AML-193 (cell line): ENCODE data around the gene TULP4.
"Not testable (repeated sequence)": the region's sequence is repeated elsewhere in the genome, so short reads cannot be mapped to it uniquely, and the experiment has no call there.

Experiments
- DNase-seq, 2 experiments: peaks; one replicate each; lab custom pipeline; 2025; lab: John Stamatoyannopoulos, UW

Gene TULP4

GRCh38 chr6:158468666-158469065 lies 156.4 kb downstream of the TULP4 start:
- no peak for DNase-seq

- DNase-seq, result not testable (repeated sequence)
These were observed 157.8 kb downstream of the TULP4 start for GRCh38 chr6:158470023-158470422.

DNA sequence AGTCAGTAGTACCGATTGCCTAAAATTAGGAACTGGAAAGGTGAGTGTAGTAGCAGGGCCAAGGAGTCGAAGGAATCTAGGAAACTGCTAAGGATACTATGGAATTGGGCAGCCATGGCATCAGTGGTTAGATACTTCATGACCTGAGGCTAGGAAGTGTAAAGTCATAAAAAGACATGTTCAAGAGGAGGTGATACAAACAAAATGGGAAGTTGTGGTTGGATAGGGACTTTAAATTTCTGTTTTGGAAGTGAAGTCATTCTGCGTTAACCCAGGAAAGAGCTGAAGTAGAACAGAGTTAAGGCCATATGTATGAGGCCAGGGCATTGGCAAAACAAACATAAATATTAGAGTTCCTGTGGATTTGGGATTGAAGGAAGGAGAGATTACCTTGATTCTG lies 159.1 kb downstream of the TULP4 start:
- peak in 1 of 2 experiments; percentile 9 for DNase-seq

DNA sequence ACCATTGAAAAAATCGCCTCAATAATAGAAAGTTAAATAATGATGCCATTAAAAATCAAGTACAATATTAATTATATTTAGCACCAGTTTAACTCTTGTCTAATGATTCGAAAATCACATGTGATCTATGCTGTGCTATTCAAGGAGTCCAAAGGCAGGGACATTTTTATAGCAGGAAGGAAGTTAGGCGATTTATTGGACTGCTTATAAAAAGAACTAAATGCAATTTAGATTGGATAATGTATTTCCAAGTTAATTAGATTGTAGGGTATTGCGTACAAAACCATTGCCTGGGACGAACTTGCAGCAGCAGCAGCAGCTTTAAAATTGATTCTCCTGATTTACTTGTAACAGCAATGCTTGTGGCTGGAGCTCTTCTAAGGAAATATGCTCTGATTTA lies 160.2 kb downstream of the TULP4 start:
- DNase-seq, result no peak

DNA sequence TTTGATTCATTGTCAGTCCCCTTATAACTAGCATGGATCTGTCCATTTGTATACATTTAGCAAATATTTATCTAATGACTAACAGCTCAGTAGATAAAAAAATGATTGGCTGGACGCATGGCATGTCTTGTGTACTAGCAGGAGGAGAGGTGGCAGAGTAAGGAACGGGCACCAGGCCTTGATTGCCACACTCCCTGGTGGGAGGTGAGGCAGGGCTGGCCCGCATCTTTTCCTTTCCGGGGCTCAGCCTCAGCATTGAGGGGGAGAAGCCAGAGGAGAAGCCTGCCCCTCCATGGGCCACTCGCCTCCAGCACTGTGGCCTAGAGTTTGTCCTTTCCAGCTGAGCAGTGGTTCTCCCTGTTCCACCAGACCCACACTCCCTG lies 162.7 kb downstream of the TULP4 start:
- DNase-seq, result no peak

GRCh38 chr6:158475344-158476302 lies 163.4 kb downstream of the TULP4 start:
- DNase-seq, result no peak

GRCh38 chr6:158476389-158476788 lies 164.1 kb downstream of the TULP4 start:
- no peak for DNase-seq

DNA sequence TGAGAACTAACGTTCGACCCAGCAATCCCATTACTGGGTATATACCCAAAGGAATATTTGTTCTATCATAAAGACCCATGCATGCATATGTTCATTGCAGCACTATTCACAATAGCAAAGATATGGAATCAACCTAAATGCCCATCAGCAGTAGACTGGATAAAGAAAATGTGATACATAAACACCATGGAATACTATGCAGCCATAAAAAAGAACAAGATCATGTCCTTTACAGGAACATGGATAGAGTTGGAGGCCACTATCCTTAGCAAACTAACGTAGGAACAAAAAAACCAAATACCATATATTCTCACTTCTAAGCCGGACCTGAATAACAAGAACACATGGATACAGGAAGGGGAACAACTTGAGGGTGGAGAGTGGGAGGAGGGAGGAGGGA lies 165.5 kb downstream of the TULP4 start:
- DNase-seq, result not testable (repeated sequence)

- no peak for DNase-seq
These were observed 168.7 kb downstream of the TULP4 start for GRCh38 chr6:158480989-158481388.

DNA sequence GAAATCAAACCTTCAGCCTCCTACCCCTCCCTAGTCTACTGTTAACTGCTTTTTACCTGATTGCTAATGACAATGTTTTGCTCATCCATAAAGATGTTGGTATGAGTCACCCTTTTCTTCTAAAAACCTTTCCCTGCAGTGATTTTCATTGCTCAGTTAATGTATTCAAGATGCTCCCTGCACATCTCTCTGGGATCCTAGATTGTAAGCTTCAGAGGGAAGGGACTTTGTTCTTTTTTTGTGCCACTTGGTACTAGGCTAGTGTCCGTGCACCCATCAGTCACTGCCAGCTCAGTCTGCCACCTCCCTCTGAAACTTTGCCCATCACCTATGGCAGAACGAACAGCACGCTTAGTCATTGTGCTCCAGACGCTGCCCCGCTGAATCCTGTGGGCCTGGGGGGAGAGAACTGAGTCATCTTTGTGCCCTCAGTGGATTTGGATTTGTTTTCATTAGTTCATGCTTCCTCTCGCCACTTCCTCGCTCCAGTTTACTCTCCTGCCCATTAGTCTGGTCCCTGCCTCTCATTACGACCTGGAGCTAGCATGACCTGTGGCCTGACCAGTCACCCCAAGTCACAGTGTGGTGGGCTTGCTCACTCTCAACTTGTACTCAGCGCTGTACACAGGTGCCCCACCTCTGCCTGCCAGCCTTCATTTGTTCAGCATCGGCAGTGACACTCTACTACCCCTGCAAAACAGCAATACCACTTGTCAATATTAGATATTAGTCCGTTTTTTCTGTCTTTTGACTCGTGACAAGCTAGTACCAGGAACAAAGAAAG lies 169.6 kb downstream of the TULP4 start:
- DNase-seq, result no peak

DNA sequence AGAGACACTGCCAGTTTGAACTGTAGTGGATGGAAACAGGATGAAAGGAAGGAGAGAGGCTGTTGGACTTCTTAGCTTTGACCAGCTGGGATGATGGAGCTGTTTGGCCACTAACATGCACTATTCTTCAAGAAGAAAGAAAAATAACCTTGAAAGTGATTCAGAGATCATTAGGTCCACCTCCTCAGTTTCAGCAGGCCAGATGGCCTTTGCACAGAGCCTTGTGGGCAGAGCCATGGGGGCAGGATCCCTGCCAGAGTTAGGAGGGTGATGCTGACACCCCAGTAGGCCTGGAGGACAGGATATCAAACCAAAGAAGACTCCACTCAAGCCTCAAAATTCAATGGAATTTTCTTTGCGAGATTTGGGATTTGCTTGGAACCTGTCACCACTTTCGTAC lies 173.2 kb downstream of the TULP4 start:
- DNase-seq, result no peak

DNA sequence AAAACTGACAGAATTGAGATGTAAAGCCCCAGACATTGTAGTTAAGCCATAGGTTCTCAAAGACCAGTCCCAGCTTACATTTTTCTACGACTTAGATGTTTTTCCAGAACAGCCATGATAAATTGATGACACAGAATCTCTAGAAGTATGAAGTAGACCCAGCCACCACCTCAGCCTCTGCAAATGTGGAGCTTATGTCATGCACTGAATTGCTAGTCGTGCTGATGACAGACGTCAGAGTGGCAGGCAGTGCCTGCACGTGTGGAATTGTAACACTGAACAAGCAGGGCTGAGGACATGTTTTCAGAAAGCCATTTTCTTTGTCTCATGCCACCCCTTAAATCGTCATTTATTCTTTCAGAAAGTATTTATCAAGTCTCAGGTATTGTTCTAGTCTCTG lies 175.2 kb downstream of the TULP4 start:
- no peak for DNase-seq

DNA sequence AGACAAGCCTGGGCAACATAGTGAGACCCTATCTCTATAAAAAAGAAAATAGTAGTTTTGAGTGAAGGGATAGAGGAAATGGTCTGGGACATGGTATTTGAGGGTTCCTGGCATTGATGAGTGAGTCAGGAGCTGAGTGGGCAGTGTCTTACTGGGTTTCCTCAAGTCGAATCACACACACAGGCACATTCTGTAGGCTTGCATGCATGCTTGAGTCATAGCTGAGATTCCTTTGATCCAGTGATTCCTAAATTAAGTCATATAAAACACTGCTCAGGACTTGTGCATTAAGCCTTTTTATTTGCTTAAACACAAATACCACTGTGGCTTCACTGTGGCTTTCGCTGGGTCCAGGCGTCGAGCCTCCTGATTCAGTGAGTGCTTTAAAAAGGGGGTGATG lies 175.8 kb downstream of the TULP4 start:
- no peak for DNase-seq

GRCh38 chr6:158489441-158489840 lies 177.2 kb downstream of the TULP4 start:
- DNase-seq, result no peak

- no peak for DNase-seq
These were observed 180.6 kb downstream of the TULP4 start for GRCh38 chr6:158492881-158493280.

- DNase-seq, result no peak
These were observed 184.4 kb downstream of the TULP4 start for GRCh38 chr6:158496700-158497099.

GRCh38 chr6:158497620-158498019 lies 185.4 kb downstream of the TULP4 start:
- DNase-seq, result no peak

DNA sequence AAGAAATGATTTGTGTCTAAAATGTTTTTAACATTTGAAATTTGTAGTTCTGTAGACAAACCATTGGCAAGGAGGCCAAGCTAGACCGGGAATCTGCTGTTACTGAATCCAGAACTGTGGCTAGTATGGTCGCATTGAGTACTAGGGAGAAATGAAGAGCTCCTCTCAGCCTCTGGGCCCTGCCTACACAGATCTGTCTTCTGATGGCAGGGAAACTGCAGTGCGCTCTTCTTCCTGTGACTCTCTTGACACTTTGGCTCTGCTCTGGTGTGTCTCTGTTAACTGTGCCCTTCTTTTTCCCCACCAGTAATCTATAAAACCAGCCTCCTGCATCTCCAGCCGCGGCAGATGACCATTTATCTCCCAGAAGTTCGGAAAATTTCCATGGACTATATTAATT lies 186.1 kb downstream of the TULP4 start:
- DNase-seq, result no peak

- no peak for DNase-seq
These were observed 187.3 kb downstream of the TULP4 start for GRCh38 chr6:158499601-158500000.

DNA sequence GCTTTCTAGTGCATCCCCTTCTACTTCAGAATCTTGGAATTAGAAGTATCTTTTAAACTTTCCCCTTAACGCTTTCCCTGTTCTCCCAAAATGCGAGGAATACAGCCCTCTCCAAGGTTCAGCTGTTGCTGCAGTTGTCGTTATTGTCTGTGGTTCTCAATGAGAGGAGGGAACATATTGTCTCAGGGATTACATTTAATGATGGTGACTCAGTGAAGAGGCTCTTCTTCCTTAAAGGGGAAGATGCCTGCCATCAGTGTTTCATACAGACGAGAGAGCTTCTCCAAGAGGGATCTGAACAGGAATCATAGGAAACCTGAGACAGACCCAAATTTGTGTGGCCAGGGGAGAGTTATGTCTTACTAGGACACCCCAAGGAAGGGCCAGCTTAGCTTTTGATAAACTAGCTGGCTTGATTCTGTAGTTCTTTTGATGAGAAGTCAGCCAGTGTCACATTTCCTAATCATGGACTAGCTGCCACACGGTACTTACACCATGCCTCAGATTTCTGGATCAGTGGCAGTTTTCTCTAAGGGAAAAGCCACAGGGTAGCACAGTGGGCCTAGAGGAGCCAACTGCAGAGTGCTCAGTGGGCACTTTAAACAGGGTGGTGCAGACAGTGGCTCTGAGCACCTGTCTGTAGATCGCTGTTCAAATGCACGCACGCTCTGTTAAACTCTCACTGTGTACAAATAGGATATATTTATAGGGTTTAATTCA lies 187.9 kb downstream of the TULP4 start:
- no peak for DNase-seq

DNA sequence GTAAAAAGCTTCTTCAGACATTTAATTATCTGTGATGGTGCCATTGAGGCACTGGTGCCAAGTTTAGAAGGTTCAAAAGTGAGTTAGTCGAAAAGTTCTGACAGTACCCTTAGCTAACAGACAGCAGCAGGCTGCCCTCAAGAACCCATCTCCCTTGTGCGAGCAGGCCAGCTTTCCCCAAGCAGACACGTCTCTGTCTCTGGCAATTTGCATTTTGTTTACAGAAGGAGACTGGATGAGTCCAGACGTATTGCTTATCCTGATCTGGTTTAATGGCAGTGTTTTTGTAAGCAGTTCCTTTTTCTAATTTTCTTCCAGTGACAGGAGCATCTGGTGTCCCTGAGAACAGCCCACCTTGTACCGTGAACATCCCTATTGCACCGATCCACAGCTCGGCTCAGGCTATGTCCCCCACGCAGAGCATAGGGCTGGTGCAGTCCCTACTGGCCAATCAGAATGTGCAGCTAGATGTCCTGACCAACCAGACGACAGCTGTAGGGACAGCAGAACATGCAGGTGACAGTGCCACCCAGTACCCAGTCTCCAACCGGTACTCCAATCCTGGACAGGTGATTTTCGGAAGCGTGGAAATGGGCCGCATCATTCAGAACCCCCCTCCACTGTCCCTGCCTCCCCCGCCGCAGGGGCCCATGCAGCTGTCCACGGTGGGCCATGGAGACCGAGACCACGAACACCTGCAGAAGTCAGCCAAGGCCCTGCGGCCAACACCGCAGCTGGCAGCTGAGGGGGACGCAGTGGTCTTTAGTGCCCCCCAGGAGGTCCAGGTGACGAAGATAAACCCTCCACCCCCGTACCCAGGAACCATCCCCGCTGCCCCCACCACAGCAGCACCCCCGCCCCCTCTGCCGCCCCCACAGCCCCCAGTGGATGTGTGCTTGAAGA lies 189.3 kb downstream of the TULP4 start:
- DNase-seq, result no peak
